Measurements from ENCODE around the gene CLDN25.

GRCh38 chr11:113817162-113817561 lies 37.6 kb downstream of the CLDN25 start:
- TF ChIP-seq YY1 (IDR thresholded peaks at IDR 0.05; ENCODE audit: low read depth) (no peak), TCF12 (IDR thresholded peaks at IDR 0.05) (no peak), RAD21 (IDR thresholded peaks at IDR 0.05; ENCODE audit: low read length) (no peak), EP300 (IDR thresholded peaks at IDR 0.05; ENCODE audit: borderline replicate concordance in 1 of 2, low read depth in 1 of 2, low read length in 1 of 2) (no peak), GATA2 (CRISPR knock-in tag; IDR thresholded peaks at IDR 0.05) (no peak), CTCF (IDR thresholded peaks at IDR 0.05) (no peak)

All from SK-N-SH (cell line).